Fibroblast of the aortic adventitia (primary cell): ENCODE measurements around the gene DIO3. TPM values are rescaled to one million over a fixed set of nuclear protein-coding genes. Genes with fewer than 3 reads are reported as not detected.

ENCODE experiments used
- DNase-seq: peaks from one replicate; pipeline ENCODE4 v3.0.0-alpha.2; 2010; ENCODE audit warnings: low read depth
- H3K4me3 ChIP-seq: 2 replicates; pipeline ENCODE4 v1.5.1; 2011; ENCODE audit warnings: low read depth, mild to moderate bottlenecking, control low read depth, low read length, moderate library complexity
- total RNA-seq: library from RNA; depleted of rRNA; stranded (reverse); fragments of >200 nt; gene quantifications from 2 replicates; pipeline ENCODE4 v1.2.3, GENCODE V29; 2012; ENCODE audit warnings: low replicate concordance
- TF ChIP-seq, protein P1 (sequence below): IDR thresholded peaks from 2 replicates; pipeline ENCODE4 v1.5.1; 2011; ENCODE audit warnings: mild to moderate bottlenecking, low read length, control low read depth, inconsistent platforms; ENCODE audit not compliant: insufficient read depth

DIO3 gene
- total RNA-seq, 1 donor, result not detected

DNA sequence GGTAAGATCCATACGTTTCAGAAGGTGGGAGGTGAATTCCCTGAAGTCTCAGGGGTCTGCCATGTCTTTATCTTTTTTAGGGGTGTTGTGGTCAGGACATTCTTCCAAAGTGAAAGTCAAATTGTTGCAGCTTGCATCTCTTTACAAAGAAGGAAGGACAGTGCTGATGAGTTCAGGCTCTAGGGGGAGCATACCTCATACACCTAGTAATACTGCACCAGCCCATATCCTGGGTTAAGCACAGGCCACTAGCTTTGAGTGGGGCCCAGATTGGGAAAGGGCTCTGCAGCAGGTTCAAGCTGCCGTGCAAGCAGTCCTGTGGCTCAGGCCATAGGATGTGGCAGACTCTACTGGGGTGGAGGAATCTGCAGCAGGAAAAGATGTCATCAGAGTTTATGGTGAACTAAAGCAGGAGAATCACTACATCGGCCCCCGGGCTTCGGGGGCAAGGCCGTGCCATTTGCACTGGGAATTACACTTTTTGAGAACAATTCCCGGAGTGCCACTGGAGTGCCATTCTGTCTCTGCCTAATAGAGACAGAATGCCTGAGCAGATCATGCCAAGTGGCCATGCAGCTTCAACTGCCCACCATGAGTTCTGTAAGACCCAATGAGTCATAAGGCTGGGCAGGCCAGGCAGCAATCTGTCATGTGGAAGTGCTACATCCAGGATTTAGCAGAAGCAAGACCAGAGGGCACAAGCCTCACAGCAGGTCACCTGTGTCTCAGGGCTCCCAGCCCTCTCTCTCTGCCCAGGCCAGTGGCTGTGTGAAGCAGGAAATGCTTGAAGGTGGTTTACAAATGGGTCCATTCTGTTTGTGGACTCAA, 32.3 kb downstream of the DIO3 start:
- no peak for DNase-seq

DNA sequence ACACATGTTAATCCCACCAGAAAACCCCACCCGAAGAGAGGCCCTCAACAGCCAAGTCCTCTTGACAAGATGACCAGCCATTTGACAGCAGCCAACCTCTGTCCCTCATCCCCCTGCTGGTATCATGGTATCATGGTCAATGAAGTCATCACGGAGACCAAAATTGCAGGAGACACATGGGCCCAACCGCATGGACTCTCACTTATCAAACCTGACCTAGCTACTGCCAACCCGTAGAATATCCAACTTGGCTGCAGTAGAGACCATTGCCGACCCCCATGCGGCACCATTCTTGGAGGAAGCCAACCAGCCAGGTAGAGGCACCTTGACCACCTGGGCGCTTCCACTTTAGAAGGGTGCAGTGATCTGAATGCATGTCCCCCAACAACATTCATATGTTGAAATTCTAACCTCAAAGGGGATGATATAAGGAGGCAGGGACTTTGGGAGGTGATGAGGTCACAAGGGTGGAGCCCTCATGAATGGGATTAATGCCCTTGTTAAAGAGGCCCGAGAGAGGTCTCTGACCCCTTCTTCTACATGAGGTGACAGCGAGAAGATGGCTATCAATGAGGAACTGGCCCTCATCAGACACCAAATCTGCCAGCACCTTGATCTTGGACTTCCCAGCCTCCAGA, 33.3 kb downstream of the DIO3 start:
- H3K4me3 ChIP-seq, result no peak overlapping the region
- DNase-seq, result no peak
- TF ChIP-seq, protein P1, sequence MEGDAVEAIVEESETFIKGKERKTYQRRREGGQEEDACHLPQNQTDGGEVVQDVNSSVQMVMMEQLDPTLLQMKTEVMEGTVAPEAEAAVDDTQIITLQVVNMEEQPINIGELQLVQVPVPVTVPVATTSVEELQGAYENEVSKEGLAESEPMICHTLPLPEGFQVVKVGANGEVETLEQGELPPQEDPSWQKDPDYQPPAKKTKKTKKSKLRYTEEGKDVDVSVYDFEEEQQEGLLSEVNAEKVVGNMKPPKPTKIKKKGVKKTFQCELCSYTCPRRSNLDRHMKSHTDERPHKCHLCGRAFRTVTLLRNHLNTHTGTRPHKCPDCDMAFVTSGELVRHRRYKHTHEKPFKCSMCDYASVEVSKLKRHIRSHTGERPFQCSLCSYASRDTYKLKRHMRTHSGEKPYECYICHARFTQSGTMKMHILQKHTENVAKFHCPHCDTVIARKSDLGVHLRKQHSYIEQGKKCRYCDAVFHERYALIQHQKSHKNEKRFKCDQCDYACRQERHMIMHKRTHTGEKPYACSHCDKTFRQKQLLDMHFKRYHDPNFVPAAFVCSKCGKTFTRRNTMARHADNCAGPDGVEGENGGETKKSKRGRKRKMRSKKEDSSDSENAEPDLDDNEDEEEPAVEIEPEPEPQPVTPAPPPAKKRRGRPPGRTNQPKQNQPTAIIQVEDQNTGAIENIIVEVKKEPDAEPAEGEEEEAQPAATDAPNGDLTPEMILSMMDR, result no peak

More for the DNA sequence above, 32.3 kb downstream of the DIO3 start:
- H3K4me3 ChIP-seq, result no peak overlapping the region
- TF ChIP-seq, protein P1, result no peak

DNA sequence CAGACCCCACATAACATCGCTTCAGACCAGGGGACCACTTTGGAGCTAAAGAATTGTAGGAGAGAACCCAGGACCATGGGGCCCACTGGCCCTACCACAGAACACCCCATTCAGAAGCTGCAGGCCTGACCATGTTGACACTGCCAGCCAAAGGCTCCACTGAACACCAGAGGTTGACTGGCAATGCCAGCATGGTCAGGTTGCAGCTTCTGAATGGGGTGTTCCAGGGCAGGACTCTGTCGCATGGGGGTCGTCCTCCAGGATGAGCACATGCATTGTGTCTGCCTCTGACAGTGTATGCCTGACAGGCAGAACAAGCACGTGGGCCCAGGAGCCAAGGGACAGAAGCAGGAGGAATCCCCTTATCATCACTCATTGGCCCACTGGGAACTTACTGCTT, 34.1 kb downstream of the DIO3 start:
- DNase-seq, result no peak

DNA sequence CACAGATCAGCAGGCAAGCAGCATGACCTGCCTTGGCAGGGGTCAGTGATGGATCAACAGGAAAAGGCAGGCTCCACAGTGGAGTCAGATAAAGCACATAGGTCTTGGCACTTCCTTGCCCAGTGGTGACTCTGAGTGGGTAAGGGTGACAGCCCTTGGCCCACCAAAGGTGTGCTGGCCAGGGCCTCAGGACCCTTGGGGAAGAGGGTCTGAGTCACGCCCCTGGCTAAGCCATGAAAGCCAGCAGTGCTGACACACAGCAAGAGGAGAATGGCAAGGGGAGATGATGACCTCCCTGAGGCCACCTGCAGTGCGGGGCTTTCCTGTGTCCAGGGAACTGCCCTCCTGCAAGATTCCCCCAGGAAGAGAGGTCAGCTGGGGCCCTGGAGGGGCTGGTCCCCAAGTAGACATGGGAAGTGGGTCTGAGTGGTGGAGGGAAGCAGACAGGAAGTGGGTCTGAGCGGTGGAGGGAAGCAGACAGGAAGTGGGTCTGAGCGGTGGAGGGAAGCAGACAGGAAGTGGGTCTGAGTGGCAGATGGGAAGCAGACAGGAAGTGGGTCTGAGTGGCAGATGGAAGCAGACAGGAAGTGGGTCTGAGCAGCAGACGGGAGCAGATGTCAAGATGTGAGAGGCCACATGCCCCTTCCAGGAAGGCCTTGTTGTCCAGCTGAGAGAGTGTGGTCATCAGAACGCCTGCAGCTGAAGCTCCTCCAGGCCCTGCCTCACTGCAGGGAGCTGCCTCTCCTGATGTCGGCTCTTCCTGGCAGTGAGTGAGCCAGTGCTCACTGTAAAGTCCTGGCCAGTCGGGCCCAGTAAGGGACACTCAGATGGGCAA, 34.8 kb downstream of the DIO3 start:
- TF ChIP-seq, protein P1, result no peak
- H3K4me3 ChIP-seq, result no peak overlapping the region
- no peak for DNase-seq

More for the DNA sequence above, 34.1 kb downstream of the DIO3 start:
- TF ChIP-seq, protein P1, result no peak
- H3K4me3 ChIP-seq, result no peak overlapping the region

DNA sequence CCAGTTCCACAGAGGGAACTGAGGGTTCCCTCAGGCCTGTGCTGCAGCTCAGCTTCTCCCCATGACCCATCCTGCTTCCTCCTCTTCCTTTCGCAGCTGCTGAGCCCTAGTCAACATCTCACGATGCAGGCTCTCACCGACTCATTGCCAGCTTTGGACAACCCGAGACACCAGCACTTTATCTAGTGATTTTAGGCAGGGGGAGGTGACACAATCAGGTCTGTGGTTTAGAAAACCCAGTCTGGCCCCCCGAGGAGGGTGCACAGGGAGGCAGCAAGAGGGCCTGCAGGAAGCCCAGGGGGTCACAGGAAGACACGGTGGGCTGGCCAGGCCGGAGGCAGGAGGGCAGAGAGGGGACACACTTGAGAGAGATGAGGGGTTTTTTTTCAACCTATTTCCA, 35.4 kb downstream of the DIO3 start:
- H3K4me3 ChIP-seq, result no peak overlapping the region
- DNase-seq, result no peak
- TF ChIP-seq, protein P1, result no peak

DNA sequence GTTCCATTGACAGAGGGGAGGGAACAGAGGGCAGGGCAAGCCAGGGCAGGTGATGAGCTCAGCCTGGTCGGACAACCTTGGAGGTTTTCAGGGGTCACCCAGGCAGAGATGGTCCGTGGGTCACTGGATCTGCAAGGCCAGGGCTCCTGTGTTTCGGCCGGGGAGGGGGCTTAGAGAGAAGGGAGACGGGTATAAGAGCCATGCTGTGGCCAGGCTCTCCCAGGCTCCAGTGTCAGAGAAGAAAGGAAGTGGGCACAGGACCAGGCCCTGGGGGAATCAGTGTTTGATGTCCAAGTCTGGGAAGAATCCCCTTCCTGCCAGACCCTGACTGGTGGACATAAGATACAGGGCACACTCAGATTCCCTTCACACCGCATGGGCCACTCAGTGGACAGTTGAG, 36.9 kb downstream of the DIO3 start:
- TF ChIP-seq, protein P1, result no peak
- DNase-seq, result no peak
- no peak overlapping the region for H3K4me3 ChIP-seq
